Peyer's patch (tissue), 4 donors: ENCODE measurements around the gene TTC27. TPM values are rescaled to one million over a fixed set of nuclear protein-coding genes. Genes with fewer than 3 reads are reported as not detected.
A peak's percentile ranks its signal among the peaks of the same experiment; 100 is the strongest.

ENCODE experiments used
- DNase-seq, 3 donors: peaks; one replicate each; pipeline ENCODE4 v3.0.0-alpha.2; 2017 to 2019
- H3K27ac ChIP-seq, 4 donors: fragments of 200-600 bp; sonication (generic); one replicate each; pipeline ENCODE4 v1.5.1; 2016 to 2019
- H3K27me3 ChIP-seq, 2 donors: fragments of 200-600 bp; sonication (generic); one replicate each; pipeline ENCODE4 v1.5.1; 2019
- H3K36me3 ChIP-seq, 3 donors: fragments of 200-600 bp; sonication (generic); one replicate each; pipeline ENCODE4 v1.5.1; 2016 to 2019
- H3K4me1 ChIP-seq, 4 donors: fragments of 200-600 bp; sonication (generic); one replicate each; pipeline ENCODE4 v1.5.1; 2016 to 2019
- H3K4me3 ChIP-seq, 4 donors: fragments of 200-600 bp; sonication (generic); 1 replicate in 3 of 4; 2 replicates in 1 of 4; pipeline ENCODE4 v1.5.1; 2016 to 2019; ENCODE audit warnings: mild to moderate bottlenecking in 1 of 4
- H3K9me3 ChIP-seq, 4 donors: fragments of 200-600 bp; sonication (generic); one replicate each; pipeline ENCODE4 v1.5.1; 2016 to 2019; ENCODE audit warnings: mild to moderate bottlenecking in 1 of 4
- POLR2A ChIP-seq, 2 donors: fragments of 450-650 bp; IDR thresholded peaks; one replicate each; pipeline ENCODE4 v1.5.1; 2017; ENCODE audit warnings: antibody characterized with exemption in 2 of 2, mild to moderate bottlenecking in 2 of 2, moderate library complexity in 2 of 2
- total RNA-seq, 4 donors: library from RNA; depleted of rRNA; stranded (reverse); fragments of >200 nt; gene quantifications; one replicate each; pipeline ENCODE4 v1.1.0, GENCODE V29; 2016
- TF ChIP-seq, protein P1 (sequence below), 6 experiments: fragments of 450-650 bp in 4 of 6; fragments of 200-600 bp in 2 of 6; sonication (generic) in 1 of 6; IDR thresholded peaks; one replicate each; pipeline ENCODE4 v1.5.1; 2017 to 2019; ENCODE audit warnings: antibody characterized with exemption in 6 of 6, mild to moderate bottlenecking in 3 of 6, moderate library complexity in 1 of 6

The TTC27 gene
- total RNA-seq, result 10 to 100 TPM in 3 of 4 donors, 1 to 10 TPM in 1; 9.5 to 28.6 (median 12.4) TPM

GRCh38 chr2:32627814-32628579 lies at the start of gene TTC27:
Gene TTC27, plus strand, starts transcription at chr2:32628050. Its CDS starts 243 bp downstream, at chr2:32628293.
- Histone ChIP-seq H3K4me1 (peaks cover 0 to 15% (median 0%) of the 10 kb centered on the region in 4 donors), H3K4me3 (peak within 1 kb of the TSS; percentile 54 to 79 (median 70)), H3K27me3 (no peaks in the 10 kb centered on the region), H3K27ac (peak within 1 kb of the TSS; percentile 41 to 70 (median 49)), H3K36me3 (peaks cover 0 to 8% (median 0%) of the 10 kb centered on the region in 3 donors), H3K9me3 (no peaks in the 10 kb centered on the region)
- TF ChIP-seq, protein P1, sequence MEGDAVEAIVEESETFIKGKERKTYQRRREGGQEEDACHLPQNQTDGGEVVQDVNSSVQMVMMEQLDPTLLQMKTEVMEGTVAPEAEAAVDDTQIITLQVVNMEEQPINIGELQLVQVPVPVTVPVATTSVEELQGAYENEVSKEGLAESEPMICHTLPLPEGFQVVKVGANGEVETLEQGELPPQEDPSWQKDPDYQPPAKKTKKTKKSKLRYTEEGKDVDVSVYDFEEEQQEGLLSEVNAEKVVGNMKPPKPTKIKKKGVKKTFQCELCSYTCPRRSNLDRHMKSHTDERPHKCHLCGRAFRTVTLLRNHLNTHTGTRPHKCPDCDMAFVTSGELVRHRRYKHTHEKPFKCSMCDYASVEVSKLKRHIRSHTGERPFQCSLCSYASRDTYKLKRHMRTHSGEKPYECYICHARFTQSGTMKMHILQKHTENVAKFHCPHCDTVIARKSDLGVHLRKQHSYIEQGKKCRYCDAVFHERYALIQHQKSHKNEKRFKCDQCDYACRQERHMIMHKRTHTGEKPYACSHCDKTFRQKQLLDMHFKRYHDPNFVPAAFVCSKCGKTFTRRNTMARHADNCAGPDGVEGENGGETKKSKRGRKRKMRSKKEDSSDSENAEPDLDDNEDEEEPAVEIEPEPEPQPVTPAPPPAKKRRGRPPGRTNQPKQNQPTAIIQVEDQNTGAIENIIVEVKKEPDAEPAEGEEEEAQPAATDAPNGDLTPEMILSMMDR (IDR thresholded peaks at IDR 0.05), result peak in 1 of 6 experiments; percentile 5
- peak in 1 of 2 donors; percentile 12 for TF ChIP-seq POLR2A (IDR thresholded peaks at IDR 0.05)
- peak; percentile 95 to 98 (median 96) for DNase-seq

DNA sequence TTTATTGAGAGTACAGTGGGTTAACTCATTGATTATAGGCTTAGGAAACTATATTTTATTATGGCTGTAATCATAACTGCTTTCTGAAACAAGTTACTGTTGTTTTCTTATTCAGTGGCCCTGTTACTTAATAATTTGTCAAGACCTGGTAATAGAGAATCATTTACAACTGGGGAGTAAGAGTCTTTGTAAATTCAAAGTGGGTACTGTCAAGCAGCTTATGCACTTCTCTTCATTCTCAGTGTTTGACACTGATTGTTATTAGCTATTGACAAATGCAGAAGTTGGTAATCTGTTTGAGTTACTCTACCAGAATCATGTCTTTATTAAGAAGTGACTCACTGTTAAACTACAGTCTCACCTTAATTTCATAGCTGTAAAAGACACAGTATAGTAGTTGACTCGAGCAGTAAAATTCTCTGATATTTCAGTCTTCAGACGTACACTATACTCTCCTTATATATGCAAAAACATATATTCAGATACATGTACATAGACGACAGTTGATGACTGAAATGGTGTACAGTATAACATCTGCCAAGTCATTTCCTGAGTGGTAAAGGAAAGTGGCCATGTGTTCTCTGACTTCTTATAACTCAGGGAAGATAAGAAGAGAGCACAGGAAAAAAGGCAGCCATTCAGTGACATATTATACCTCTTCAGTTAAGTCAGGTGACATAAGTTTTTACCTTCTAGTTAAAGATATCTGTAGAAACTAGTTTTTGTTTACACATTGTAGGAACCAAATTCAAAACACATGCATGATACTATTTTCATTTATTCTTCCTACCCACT lies 36.0 kb upstream of the TTC27 start:
- no peak for DNase-seq
- Histone ChIP-seq H3K9me3 (no peaks in the 10 kb centered on the region), H3K27ac (no peak overlapping the region), H3K4me1 (no peaks in the 10 kb centered on the region), H3K4me3 (no peak overlapping the region), H3K36me3 (peaks cover 0 to under 1% (median 0%) of the 10 kb centered on the region in 3 donors), H3K27me3 (no peaks in the 10 kb centered on the region)
- TF ChIP-seq POLR2A (IDR thresholded peaks at IDR 0.05), result no peak
- TF ChIP-seq, protein P1 (IDR thresholded peaks at IDR 0.05), result no peak

DNA sequence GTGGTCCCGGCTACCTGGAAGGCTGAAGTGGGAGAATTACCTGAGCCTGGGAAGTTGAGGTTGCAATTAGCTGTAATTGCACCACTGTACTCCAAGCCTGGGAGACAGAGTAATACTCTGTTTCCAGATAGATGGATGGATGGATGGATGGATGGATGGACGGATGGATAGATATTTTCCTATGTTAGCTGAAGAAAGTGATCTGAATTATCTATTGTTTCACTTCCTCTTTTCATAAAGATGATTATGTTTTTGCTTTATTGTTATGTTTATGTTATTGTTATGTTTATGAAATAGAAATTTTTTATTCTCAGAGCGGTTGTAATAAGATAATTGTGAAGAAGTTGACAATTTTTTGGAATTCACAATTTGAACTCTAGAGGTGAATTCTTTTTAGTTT lies 33.3 kb upstream of the TTC27 start:
- Histone ChIP-seq H3K4me3 (no peak overlapping the region), H3K27ac (no peak overlapping the region), H3K4me1 (no peaks in the 10 kb centered on the region), H3K9me3 (no peaks in the 10 kb centered on the region), H3K27me3 (no peaks in the 10 kb centered on the region), H3K36me3 (peaks cover 0 to 21% (median 0%) of the 10 kb centered on the region in 3 donors)
- TF ChIP-seq POLR2A (IDR thresholded peaks at IDR 0.05), result no peak
- TF ChIP-seq, protein P1 (IDR thresholded peaks at IDR 0.05), result no peak
- DNase-seq, result no peak

GRCh38 chr2:32611366-32611765 lies 16.5 kb upstream of the TTC27 start:
- no peaks in the 10 kb centered on the region for H3K4me1 ChIP-seq
- no peaks in the 10 kb centered on the region for H3K27me3 ChIP-seq
- no peaks in the 10 kb centered on the region for H3K9me3 ChIP-seq
- H3K36me3 ChIP-seq, result peaks cover 0 to 95% (median 3%) of the 10 kb centered on the region in 3 donors
- no peak overlapping the region for H3K27ac ChIP-seq
- TF ChIP-seq, protein P1 (IDR thresholded peaks at IDR 0.05), result no peak
- TF ChIP-seq POLR2A (IDR thresholded peaks at IDR 0.05), result no peak
- no peak for DNase-seq
- H3K4me3 ChIP-seq, result no peak overlapping the region

DNA sequence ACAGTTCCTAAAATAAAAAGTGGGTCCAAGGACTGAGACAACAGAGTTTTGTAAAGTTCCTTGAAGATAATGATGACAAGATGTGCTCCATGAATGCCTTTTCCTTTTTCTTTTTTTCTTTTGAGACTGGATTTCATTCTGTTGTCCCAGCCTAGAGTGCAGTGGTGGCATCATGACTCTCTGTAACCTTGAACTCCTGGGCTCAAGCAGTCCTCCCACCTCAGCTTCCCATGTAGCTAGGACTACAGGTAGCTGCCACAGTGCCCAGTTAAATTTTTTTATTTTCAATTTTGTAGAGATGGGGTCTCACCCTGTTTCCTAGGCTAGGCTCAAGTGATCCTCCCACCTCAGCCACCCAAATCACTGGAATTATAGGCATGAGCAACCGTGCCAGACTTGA lies 16.1 kb upstream of the TTC27 start:
- TF ChIP-seq POLR2A (IDR thresholded peaks at IDR 0.05), result no peak
- TF ChIP-seq, protein P1 (IDR thresholded peaks at IDR 0.05), result no peak
- H3K9me3 ChIP-seq, result no peaks in the 10 kb centered on the region
- no peaks in the 10 kb centered on the region for H3K27me3 ChIP-seq
- peaks cover 0 to 95% (median 3%) of the 10 kb centered on the region in 3 donors for H3K36me3 ChIP-seq
- H3K4me3 ChIP-seq, result no peak overlapping the region
- no peak overlapping the region for H3K27ac ChIP-seq
- no peak for DNase-seq
- H3K4me1 ChIP-seq, result no peaks in the 10 kb centered on the region
